SK-N-SH treated with all-trans-retinoic acid at 6 μM for 48 hours (cell line): ENCODE data around the gene LEP.
A peak's percentile ranks its signal among the peaks of the same experiment; 100 is the strongest.

ENCODE experiments used
- ATAC-seq: fragments of 200-7000 bp; cut with Tn5 transposase; 3 replicates; pipeline ENCODE4 v1.9.1; 2020; ENCODE audit warnings: mild to moderate bottlenecking, moderate library complexity
- ARNTL ChIP-seq: fragments of 450-650 bp; formaldehyde crosslinking; IDR thresholded peaks from 2 replicates; pipeline ENCODE4 v1.5.0; 2020; ENCODE audit warnings: low read depth, mild to moderate bottlenecking, moderate library complexity, borderline replicate concordance
- BACH2 ChIP-seq: fragments of 250-450 bp; sonication (Bioruptor Pico); IDR thresholded peaks from 2 replicates; pipeline ENCODE4 v1.9.0; 2021; ENCODE audit warnings: mild to moderate bottlenecking, borderline replicate concordance
- CSDC2 ChIP-seq: fragments of 250-450 bp; sonication (Bioruptor Pico); IDR thresholded peaks from 2 replicates; pipeline ENCODE4 v1.5.0; 2020; ENCODE audit warnings: mild to moderate bottlenecking, moderate library complexity
- ESRRG ChIP-seq: fragments of 250-450 bp; sonication (Bioruptor Pico); IDR thresholded peaks from 2 replicates; pipeline ENCODE4 v1.6.1; 2021; ENCODE audit warnings: mild to moderate bottlenecking
- GLIS3 ChIP-seq: fragments of 250-450 bp; sonication (Bioruptor Pico); IDR thresholded peaks from 2 replicates; pipeline ENCODE4 v1.5.0; 2020; ENCODE audit warnings: mild to moderate bottlenecking, moderate library complexity
- ISL1 ChIP-seq: fragments of 250-450 bp; sonication (Bioruptor Pico); IDR thresholded peaks from 2 replicates; pipeline ENCODE4 v2.1.2; 2022; ENCODE audit warnings: mild to moderate bottlenecking, moderate library complexity
- OSR1 ChIP-seq: fragments of 250-450 bp; sonication (Bioruptor Pico); IDR thresholded peaks from 2 replicates; pipeline ENCODE4 v1.8.0; 2022; ENCODE audit warnings: moderate library complexity, mild to moderate bottlenecking, inconsistent platforms
- PPARA ChIP-seq: fragments of 250-450 bp; sonication (Bioruptor Pico); IDR thresholded peaks from 2 replicates; pipeline ENCODE4 v1.5.0; 2020; ENCODE audit warnings: mild to moderate bottlenecking, borderline replicate concordance
- RARB ChIP-seq: fragments of 250-450 bp; sonication (Bioruptor Pico); IDR thresholded peaks from 2 replicates; pipeline ENCODE4 v1.8.0; 2021; ENCODE audit warnings: mild to moderate bottlenecking, moderate library complexity
- SNAI2 ChIP-seq: fragments of 250-450 bp; sonication (Bioruptor Pico); IDR thresholded peaks from 2 replicates; pipeline ENCODE4 v1.5.0; 2020; ENCODE audit warnings: mild to moderate bottlenecking, moderate library complexity
- TCF4 ChIP-seq: fragments of 250-450 bp; sonication (Bioruptor Pico); IDR thresholded peaks from 2 replicates; pipeline ENCODE4 v1.8.0; 2021; ENCODE audit warnings: mild to moderate bottlenecking, moderate library complexity, borderline replicate concordance
- TOX ChIP-seq: fragments of 250-450 bp; sonication (Bioruptor Pico); IDR thresholded peaks from 2 replicates; pipeline ENCODE4 v1.8.0; 2021; ENCODE audit warnings: mild to moderate bottlenecking, moderate library complexity, borderline replicate concordance
- ZC3H10 ChIP-seq: fragments of 250-450 bp; sonication (Bioruptor Pico); IDR thresholded peaks from 2 replicates; pipeline ENCODE4 v1.5.1; 2021; ENCODE audit warnings: mild to moderate bottlenecking, moderate library complexity
- ZFP3 ChIP-seq: fragments of 250-450 bp; sonication (Bioruptor Pico); IDR thresholded peaks from 2 replicates; pipeline ENCODE4 v1.5.0; 2020; ENCODE audit warnings: mild to moderate bottlenecking, moderate library complexity
- ZFP30 ChIP-seq: fragments of 450-650 bp; formaldehyde crosslinking; IDR thresholded peaks from 2 replicates; pipeline ENCODE4 v1.5.0; 2022; ENCODE audit warnings: mild to moderate bottlenecking, moderate library complexity
- ZNF565 ChIP-seq: fragments of 450-650 bp; formaldehyde crosslinking; conservative IDR thresholded peaks from 2 replicates; pipeline ENCODE4 v1.5.0; 2020; ENCODE audit warnings: low read depth, mild to moderate bottlenecking, moderate library complexity
- ZNF70 ChIP-seq: fragments of 450-650 bp; formaldehyde crosslinking; IDR thresholded peaks from 2 replicates; pipeline ENCODE4 v1.5.0; 2020; ENCODE audit warnings: mild to moderate bottlenecking, moderate library complexity
- ZNF8 ChIP-seq: fragments of 450-650 bp; formaldehyde crosslinking; IDR thresholded peaks from 2 replicates; pipeline ENCODE4 v1.5.0; 2020; ENCODE audit warnings: mild to moderate bottlenecking, moderate library complexity
- TF ChIP-seq, protein P1 (sequence below): fragments of 250-450 bp; sonication (Bioruptor Pico); IDR thresholded peaks from 2 replicates; pipeline ENCODE4 v1.5.0; 2020; ENCODE audit warnings: mild to moderate bottlenecking, moderate library complexity
- TF ChIP-seq, protein P2 (sequence below): fragments of 250-450 bp; sonication (Bioruptor Pico); IDR thresholded peaks from 2 replicates; pipeline ENCODE4 v1.8.0; 2020; ENCODE audit warnings: mild to moderate bottlenecking, moderate library complexity, borderline replicate concordance
- TF ChIP-seq, protein P3 (sequence below): fragments of 250-450 bp; sonication (Bioruptor Pico); IDR thresholded peaks from 2 replicates; pipeline ENCODE4 v1.5.1; 2021; ENCODE audit warnings: mild to moderate bottlenecking, moderate library complexity

Gene LEP

DNA sequence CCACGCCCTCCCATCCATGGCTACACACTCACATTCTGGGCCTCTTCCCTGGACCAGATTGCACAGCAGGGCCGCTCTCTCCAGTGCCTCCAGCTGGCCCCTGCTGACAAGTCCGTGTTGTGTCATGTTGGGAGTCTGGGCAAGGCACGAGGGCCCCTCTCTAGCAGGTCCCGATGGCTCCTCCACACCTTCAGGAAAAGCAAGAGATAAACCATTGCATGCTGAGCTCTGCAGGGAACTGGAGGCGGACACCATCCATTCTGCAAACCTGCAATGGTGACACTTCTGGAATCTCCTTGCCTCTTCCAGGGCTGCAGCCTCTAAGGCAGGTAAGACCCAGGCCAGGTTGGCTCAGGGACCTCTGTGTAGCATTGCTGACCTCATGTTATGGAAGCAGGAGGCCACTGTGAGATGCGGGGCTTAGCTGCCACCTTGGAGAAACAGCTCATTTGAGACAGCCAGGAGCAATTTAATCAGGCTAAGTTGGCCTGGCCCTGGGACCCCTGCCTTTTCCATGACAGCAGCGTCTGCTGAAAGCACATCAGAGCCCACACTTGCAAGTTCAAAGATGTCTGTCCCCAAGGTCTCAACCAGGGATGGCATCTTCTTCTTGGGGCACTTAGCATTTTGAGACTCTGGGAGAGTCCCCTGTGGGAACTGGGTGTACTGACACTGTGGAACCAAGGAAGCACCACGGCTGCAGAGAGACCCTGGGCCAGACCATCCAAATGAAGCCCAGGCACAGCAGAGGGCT, 34.2 kb upstream of the LEP start:
- no peak for TF ChIP-seq SNAI2
- no peak for TF ChIP-seq PPARA (CRISPR knock-in tag)
- TF ChIP-seq ZNF70 (CRISPR knock-in tag), result no peak
- TF ChIP-seq, protein P1, sequence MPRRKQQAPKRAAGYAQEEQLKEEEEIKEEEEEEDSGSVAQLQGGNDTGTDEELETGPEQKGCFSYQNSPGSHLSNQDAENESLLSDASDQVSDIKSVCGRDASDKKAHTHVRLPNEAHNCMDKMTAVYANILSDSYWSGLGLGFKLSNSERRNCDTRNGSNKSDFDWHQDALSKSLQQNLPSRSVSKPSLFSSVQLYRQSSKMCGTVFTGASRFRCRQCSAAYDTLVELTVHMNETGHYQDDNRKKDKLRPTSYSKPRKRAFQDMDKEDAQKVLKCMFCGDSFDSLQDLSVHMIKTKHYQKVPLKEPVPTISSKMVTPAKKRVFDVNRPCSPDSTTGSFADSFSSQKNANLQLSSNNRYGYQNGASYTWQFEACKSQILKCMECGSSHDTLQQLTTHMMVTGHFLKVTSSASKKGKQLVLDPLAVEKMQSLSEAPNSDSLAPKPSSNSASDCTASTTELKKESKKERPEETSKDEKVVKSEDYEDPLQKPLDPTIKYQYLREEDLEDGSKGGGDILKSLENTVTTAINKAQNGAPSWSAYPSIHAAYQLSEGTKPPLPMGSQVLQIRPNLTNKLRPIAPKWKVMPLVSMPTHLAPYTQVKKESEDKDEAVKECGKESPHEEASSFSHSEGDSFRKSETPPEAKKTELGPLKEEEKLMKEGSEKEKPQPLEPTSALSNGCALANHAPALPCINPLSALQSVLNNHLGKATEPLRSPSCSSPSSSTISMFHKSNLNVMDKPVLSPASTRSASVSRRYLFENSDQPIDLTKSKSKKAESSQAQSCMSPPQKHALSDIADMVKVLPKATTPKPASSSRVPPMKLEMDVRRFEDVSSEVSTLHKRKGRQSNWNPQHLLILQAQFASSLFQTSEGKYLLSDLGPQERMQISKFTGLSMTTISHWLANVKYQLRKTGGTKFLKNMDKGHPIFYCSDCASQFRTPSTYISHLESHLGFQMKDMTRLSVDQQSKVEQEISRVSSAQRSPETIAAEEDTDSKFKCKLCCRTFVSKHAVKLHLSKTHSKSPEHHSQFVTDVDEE, result no peak
- no peak for TF ChIP-seq ZNF8 (CRISPR knock-in tag)
- no peak for TF ChIP-seq ESRRG
- no peak for TF ChIP-seq GLIS3 (CRISPR knock-in tag)
- no peak for TF ChIP-seq BACH2
- no peak for ATAC-seq

DNA sequence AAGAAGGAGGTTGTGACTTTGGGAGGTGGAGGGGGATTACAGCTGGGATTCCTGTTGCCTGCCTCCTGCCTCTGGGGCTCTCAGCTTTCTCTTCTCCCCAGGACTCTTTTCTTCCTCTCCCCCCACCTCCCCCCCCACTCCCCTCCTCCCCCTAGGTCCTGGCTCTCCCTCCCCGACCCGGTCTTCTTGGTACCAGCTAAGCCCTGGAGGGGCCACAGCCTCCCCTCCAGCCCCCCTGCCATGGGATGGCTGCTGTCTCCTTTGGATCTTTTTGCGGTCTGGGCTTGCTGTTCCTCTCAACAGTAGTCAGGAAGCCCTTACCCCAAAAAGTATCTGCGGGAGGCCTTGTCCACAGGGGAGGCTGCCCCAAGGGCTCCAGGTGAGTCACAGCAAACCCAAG, 33.5 kb upstream of the LEP start:
- no peak for ATAC-seq
- no peak for TF ChIP-seq OSR1 (CRISPR knock-in tag)
- TF ChIP-seq ARNTL (CRISPR knock-in tag), result no peak
- TF ChIP-seq, protein P2, sequence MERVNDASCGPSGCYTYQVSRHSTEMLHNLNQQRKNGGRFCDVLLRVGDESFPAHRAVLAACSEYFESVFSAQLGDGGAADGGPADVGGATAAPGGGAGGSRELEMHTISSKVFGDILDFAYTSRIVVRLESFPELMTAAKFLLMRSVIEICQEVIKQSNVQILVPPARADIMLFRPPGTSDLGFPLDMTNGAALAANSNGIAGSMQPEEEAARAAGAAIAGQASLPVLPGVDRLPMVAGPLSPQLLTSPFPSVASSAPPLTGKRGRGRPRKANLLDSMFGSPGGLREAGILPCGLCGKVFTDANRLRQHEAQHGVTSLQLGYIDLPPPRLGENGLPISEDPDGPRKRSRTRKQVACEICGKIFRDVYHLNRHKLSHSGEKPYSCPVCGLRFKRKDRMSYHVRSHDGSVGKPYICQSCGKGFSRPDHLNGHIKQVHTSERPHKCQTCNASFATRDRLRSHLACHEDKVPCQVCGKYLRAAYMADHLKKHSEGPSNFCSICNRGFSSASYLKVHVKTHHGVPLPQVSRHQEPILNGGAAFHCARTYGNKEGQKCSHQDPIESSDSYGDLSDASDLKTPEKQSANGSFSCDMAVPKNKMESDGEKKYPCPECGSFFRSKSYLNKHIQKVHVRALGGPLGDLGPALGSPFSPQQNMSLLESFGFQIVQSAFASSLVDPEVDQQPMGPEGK (CRISPR knock-in tag), result no peak
- TF ChIP-seq ZNF70 (CRISPR knock-in tag), result no peak
- no peak for TF ChIP-seq TCF4
- no peak for TF ChIP-seq PPARA (CRISPR knock-in tag)
- TF ChIP-seq SNAI2, result no peak
- TF ChIP-seq ISL1 (CRISPR knock-in tag), result no peak
- TF ChIP-seq ZFP3 (CRISPR knock-in tag), result no peak
- no peak for TF ChIP-seq ZNF565 (CRISPR knock-in tag)
- TF ChIP-seq, protein P3, sequence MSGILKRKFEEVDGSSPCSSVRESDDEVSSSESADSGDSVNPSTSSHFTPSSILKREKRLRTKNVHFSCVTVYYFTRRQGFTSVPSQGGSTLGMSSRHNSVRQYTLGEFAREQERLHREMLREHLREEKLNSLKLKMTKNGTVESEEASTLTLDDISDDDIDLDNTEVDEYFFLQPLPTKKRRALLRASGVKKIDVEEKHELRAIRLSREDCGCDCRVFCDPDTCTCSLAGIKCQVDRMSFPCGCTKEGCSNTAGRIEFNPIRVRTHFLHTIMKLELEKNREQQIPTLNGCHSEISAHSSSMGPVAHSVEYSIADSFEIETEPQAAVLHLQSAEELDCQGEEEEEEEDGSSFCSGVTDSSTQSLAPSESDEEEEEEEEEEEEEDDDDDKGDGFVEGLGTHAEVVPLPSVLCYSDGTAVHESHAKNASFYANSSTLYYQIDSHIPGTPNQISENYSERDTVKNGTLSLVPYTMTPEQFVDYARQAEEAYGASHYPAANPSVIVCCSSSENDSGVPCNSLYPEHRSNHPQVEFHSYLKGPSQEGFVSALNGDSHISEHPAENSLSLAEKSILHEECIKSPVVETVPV (CRISPR knock-in tag), result no peak
- no peak for TF ChIP-seq CSDC2
- TF ChIP-seq, protein P1, result no peak
- no peak for TF ChIP-seq BACH2
- no peak for TF ChIP-seq ZNF8 (CRISPR knock-in tag)

DNA sequence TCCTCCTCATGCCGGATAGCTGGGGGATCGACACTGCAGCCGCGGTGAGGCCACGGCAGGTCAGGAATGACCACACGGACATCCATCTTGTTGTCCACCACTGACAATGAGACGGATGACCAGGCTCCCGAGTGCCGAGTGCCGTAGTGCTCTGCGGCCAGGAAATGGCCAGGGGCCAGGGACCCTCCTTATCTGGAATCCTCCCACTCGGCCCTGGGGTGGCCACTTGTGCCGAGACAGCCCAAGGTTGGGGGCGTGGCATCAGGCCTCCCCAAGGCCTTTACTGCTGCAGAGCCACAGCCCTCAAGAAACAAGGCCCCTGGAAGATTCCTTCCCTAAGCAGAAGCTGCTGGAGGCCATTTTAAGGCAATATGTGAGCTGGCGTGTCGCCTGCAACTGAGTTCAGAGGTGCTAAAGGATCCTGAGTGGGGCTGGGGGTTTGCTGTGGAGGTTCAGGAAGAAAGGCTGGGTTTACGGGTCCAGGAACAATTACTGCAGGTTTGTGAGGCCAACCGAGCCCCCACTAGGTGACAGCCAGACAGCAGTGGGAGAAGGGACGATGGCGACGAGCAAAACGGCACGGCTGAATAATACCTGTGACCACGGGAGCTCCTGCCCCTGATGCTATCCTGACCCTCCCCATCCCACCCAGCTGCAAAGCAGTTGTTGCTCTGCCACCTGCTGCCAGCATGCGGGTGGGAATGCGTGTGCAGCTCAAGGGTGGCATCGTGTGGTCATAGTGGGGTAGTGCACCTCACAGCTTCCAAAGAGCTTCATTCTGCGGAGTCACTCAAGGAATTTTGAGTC, 31.6 kb upstream of the LEP start:
- peak; percentile 86 for ATAC-seq
- TF ChIP-seq ARNTL (CRISPR knock-in tag), result no peak
- TF ChIP-seq ISL1 (CRISPR knock-in tag), result no peak
- TF ChIP-seq TCF4, result peak; percentile 71; the same call in 1 of the 2 replicates
- no peak for TF ChIP-seq ZNF70 (CRISPR knock-in tag)
- no peak for TF ChIP-seq ZNF8 (CRISPR knock-in tag)

DNA sequence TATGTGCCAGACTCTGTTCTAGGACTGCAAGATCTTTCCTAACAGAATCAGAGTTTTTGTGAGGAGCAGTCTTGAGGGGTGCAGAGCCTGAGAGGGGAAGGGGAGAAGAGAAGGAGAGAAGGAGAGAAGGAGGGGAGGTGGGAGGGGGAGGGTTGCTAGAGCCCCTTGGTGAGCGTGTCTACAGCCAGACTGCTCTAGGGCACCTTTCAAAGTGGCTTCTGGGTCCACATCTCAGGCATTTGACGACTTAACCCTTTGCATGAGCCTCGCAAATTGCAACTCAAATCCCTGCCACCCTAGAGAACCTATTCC, 31.1 kb upstream of the LEP start:
- ATAC-seq, result peak; percentile 5; the same call in 2 of the 3 replicates
- no peak for TF ChIP-seq ZNF70 (CRISPR knock-in tag)
- TF ChIP-seq OSR1 (CRISPR knock-in tag), result no peak
- TF ChIP-seq ZC3H10 (CRISPR knock-in tag), result no peak
- TF ChIP-seq ESRRG, result no peak
- no peak for TF ChIP-seq ZNF8 (CRISPR knock-in tag)
- no peak for TF ChIP-seq RARB (CRISPR knock-in tag)
- no peak for TF ChIP-seq ARNTL (CRISPR knock-in tag)
- TF ChIP-seq, protein P1, result no peak
- TF ChIP-seq SNAI2, result no peak
- TF ChIP-seq BACH2, result no peak
- no peak for TF ChIP-seq ZNF565 (CRISPR knock-in tag)
- TF ChIP-seq ZFP30, result no peak
- TF ChIP-seq TOX (CRISPR knock-in tag), result no peak
